SKM-1 treated with dmso at 0.1 percent for 144 hours (cell line): ENCODE results near the gene COL15A1.
A peak's percentile ranks its signal among the peaks of the same experiment; 100 is the strongest.

Experiments
- DNase-seq: peaks from one replicate; lab custom pipeline; 2025; ENCODE audit not compliant: unreplicated experiment; lab: John Stamatoyannopoulos, UW

Gene COL15A1

GRCh38 chr9:98915599-98915998, 28.1 kb upstream of the COL15A1 start:
- DNase-seq = no peak

GRCh38 chr9:98916660-98917059, 27.0 kb upstream of the COL15A1 start:
- DNase-seq = no peak

GRCh38 chr9:98917746-98918487, 25.8 kb upstream of the COL15A1 start:
- DNase-seq = no peak

- DNase-seq = no peak
Measured at GRCh38 chr9:98921732-98922131, 22.0 kb upstream of the COL15A1 start.

- peak; percentile 13 for DNase-seq
Measured at GRCh38 chr9:98922721-98923435, 20.8 kb upstream of the COL15A1 start.

GRCh38 chr9:98923451-98924123, 20.1 kb upstream of the COL15A1 start:
- no peak for DNase-seq

GRCh38 chr9:98924946-98925820, 18.5 kb upstream of the COL15A1 start:
- DNase-seq = no peak

- no peak for DNase-seq
Measured at GRCh38 chr9:98925956-98926355, 17.8 kb upstream of the COL15A1 start.

- DNase-seq = no peak
Measured at GRCh38 chr9:98927724-98928123, 16.0 kb upstream of the COL15A1 start.

- no peak for DNase-seq
Measured at GRCh38 chr9:98929071-98929470, 14.6 kb upstream of the COL15A1 start.

GRCh38 chr9:98929895-98930341, 13.8 kb upstream of the COL15A1 start:
- DNase-seq = no peak

GRCh38 chr9:98930792-98931191, 12.9 kb upstream of the COL15A1 start:
- no peak for DNase-seq

- no peak for DNase-seq
Measured at GRCh38 chr9:98931600-98932389, 11.9 kb upstream of the COL15A1 start.

- DNase-seq = no peak
Measured at GRCh38 chr9:98933185-98933584, 10.5 kb upstream of the COL15A1 start.

GRCh38 chr9:98933890-98934289, 9.8 kb upstream of the COL15A1 start:
- DNase-seq = no peak

- no peak for DNase-seq
Measured at GRCh38 chr9:98935071-98935505, 8.6 kb upstream of the COL15A1 start.

GRCh38 chr9:98940276-98940675, 3.4 kb upstream of the COL15A1 start:
- DNase-seq = no peak

GRCh38 chr9:98941946-98942523, 1.7 kb upstream of the COL15A1 start:
- DNase-seq = no peak

- no peak for DNase-seq
Measured at GRCh38 chr9:98942906-98943681, 613 bp upstream of the COL15A1 start.
